HEK293 (cell line): ENCODE results near the gene SAXO1.

Source experiments
- CTCF ChIP-seq: fragments of 450-650 bp; formaldehyde crosslinking; IDR thresholded peaks from 2 replicates; pipeline ENCODE4 v1.5.1; 2016; ENCODE audit warnings: missing biosample characterization, missing genetic modification characterization
- PBX3 ChIP-seq: sonication (generic); formaldehyde crosslinking; IDR thresholded peaks from 2 replicates; pipeline ENCODE4 v1.8.1; 2022; ENCODE audit warnings: mild to moderate bottlenecking, moderate library complexity, missing genetic modification reagents
- REPIN1 ChIP-seq: fragments of 450-650 bp; formaldehyde crosslinking; IDR thresholded peaks from 2 replicates; pipeline ENCODE4 v1.5.1; 2017; ENCODE audit warnings: missing biosample characterization, missing genetic modification characterization, low read depth
- ZBTB1 ChIP-seq: fragments of 450-650 bp; formaldehyde crosslinking; IDR thresholded peaks from 2 replicates; pipeline ENCODE4 v1.5.1; 2016; ENCODE audit warnings: missing biosample characterization, missing genetic modification characterization
- ZNF174 ChIP-seq: fragments of 450-650 bp; formaldehyde crosslinking; IDR thresholded peaks from 2 replicates; pipeline ENCODE4 v1.5.0; 2017; ENCODE audit warnings: missing biosample characterization, mild to moderate bottlenecking, missing genetic modification characterization
- ZNF350 ChIP-seq: fragments of 450-650 bp; formaldehyde crosslinking; IDR thresholded peaks from 2 replicates; pipeline ENCODE4 v1.5.0; 2017; ENCODE audit warnings: missing biosample characterization, mild to moderate bottlenecking, missing genetic modification characterization
- ZNF426 ChIP-seq: fragments of 450-650 bp; formaldehyde crosslinking; IDR thresholded peaks from 2 replicates; pipeline ENCODE4 v1.5.1; 2017; ENCODE audit warnings: missing biosample characterization, missing genetic modification characterization, mild to moderate bottlenecking, inconsistent platforms, moderate library complexity
- ZNF473 ChIP-seq: fragments of 450-650 bp; formaldehyde crosslinking; IDR thresholded peaks from 2 replicates; pipeline ENCODE4 v1.5.1; 2017; ENCODE audit warnings: missing biosample characterization, missing genetic modification characterization
- ZNF792 ChIP-seq: fragments of 450-650 bp; formaldehyde crosslinking; IDR thresholded peaks from 2 replicates; pipeline ENCODE4 v1.5.1; 2016; ENCODE audit warnings: missing biosample characterization, missing genetic modification characterization

- no peak for TF ChIP-seq ZNF350
- TF ChIP-seq ZNF426 (tag by site-specific recombination), result no peak
- TF ChIP-seq CTCF (tag by site-specific recombination), result no peak
- TF ChIP-seq ZBTB1 (tag by site-specific recombination), result no peak
- TF ChIP-seq PBX3, result no peak
- no peak for TF ChIP-seq ZNF792 (tag by site-specific recombination)
- TF ChIP-seq REPIN1 (tag by site-specific recombination), result no peak
- TF ChIP-seq ZNF174 (tag by site-specific recombination), result no peak
- no peak for TF ChIP-seq ZNF473 (tag by site-specific recombination)
These were observed 52.8 kb downstream of the SAXO1 start for GRCh38 chr9:18980189-18980588.
